Stimulated activated memory B cell treated with anti-CD40 and anti-IgM and Interleukin-4, amounts not matched to agents 10 μg/mL and 1 μg/mL and 100 μg/mL, for 72 hours (primary cell): Measurements from ENCODE around the gene TMEM185B.

Experiments
- ATAC-seq: fragments of 150-1000 bp; cut with Tn5 transposase; 2 replicates; pipeline ENCODE4 v1.10.0; 2021
- H3K27ac Mint-ChIP-seq: one replicate; pipeline ENCODE4 v1.8.0; 2022; ENCODE audit warnings: mild to moderate bottlenecking, mixed read lengths
- H3K27me3 Mint-ChIP-seq: one replicate; pipeline ENCODE4 v1.8.0; 2022; ENCODE audit warnings: mixed read lengths
- H3K36me3 Mint-ChIP-seq: one replicate; pipeline ENCODE4 v1.8.0; 2022; ENCODE audit warnings: mixed read lengths
- H3K4me1 Mint-ChIP-seq: one replicate; pipeline ENCODE4 v1.8.0; 2022; ENCODE audit warnings: mixed read lengths
- H3K4me3 Mint-ChIP-seq: one replicate; pipeline ENCODE4 v1.8.0; 2022; ENCODE audit warnings: mild to moderate bottlenecking, moderate library complexity, mixed read lengths
- H3K9me3 Mint-ChIP-seq: one replicate; pipeline ENCODE4 v1.8.0; 2022; ENCODE audit warnings: mixed read lengths

TMEM185B gene

GRCh38 chr2:120255986-120256650, 32.9 kb upstream of the TMEM185B start:
- Mint-ChIP-seq H3K4me1 (peaks cover 64% of the 10 kb centered on the region), H3K9me3 (peaks cover 12% of the 10 kb centered on the region), H3K27me3 (no peaks in the 10 kb centered on the region), H3K27ac (peak overlapping the region; percentile 68), H3K4me3 (peak overlapping the region; percentile 34), H3K36me3 (peaks cover 44% of the 10 kb centered on the region)
- ATAC-seq = no peak

- Mint-ChIP-seq H3K27ac (peak overlapping the region; percentile 68), H3K36me3 (peaks cover 37% of the 10 kb centered on the region), H3K4me1 (peaks cover 64% of the 10 kb centered on the region), H3K27me3 (no peaks in the 10 kb centered on the region), H3K4me3 (peak overlapping the region; percentile 98), H3K9me3 (peaks cover 5% of the 10 kb centered on the region)
- no peak for ATAC-seq
Measured at GRCh38 chr2:120255071-120255470, 31.9 kb upstream of the TMEM185B start.

GRCh38 chr2:120254178-120254577, 31.0 kb upstream of the TMEM185B start:
- peak overlapping the region; percentile 98 for H3K4me3 Mint-ChIP-seq
- H3K27me3 Mint-ChIP-seq = no peaks in the 10 kb centered on the region
- peaks cover 35% of the 10 kb centered on the region for H3K36me3 Mint-ChIP-seq
- peaks cover 64% of the 10 kb centered on the region for H3K4me1 Mint-ChIP-seq
- peak overlapping the region; percentile 84 for H3K27ac Mint-ChIP-seq
- H3K9me3 Mint-ChIP-seq = peaks cover 5% of the 10 kb centered on the region
- ATAC-seq = no peak

- H3K27ac Mint-ChIP-seq = peak overlapping the region; percentile 84
- H3K9me3 Mint-ChIP-seq = peaks cover 2% of the 10 kb centered on the region
- peaks cover 28% of the 10 kb centered on the region for H3K36me3 Mint-ChIP-seq
- peak; percentile 65 for ATAC-seq
- peak overlapping the region; percentile 98 for H3K4me3 Mint-ChIP-seq
- H3K4me1 Mint-ChIP-seq = peaks cover 64% of the 10 kb centered on the region
- H3K27me3 Mint-ChIP-seq = no peaks in the 10 kb centered on the region
Measured at GRCh38 chr2:120253021-120253882, 30.1 kb upstream of the TMEM185B start.

GRCh38 chr2:120252225-120253020, 29.2 kb upstream of the TMEM185B start, which contains the start of gene RALB:
Gene RALB (plus strand): TSS chr2:120252852. CDS start chr2:120278665, 25,813 bp downstream.
- peak; percentile 96 for ATAC-seq
- no peaks in the 10 kb centered on the region for H3K27me3 Mint-ChIP-seq
- H3K4me3 Mint-ChIP-seq = peak within 1 kb of the TSS; percentile 98
- H3K4me1 Mint-ChIP-seq = peaks cover 63% of the 10 kb centered on the region
- no peaks in the 10 kb centered on the region for H3K9me3 Mint-ChIP-seq
- peak within 1 kb of the TSS; percentile 84 for H3K27ac Mint-ChIP-seq
- H3K36me3 Mint-ChIP-seq = peaks cover 20% of the 10 kb centered on the region

GRCh38 chr2:120251880-120252224, 28.7 kb upstream of the TMEM185B start:
- H3K27me3 Mint-ChIP-seq = peaks cover 1% of the 10 kb centered on the region
- peaks cover 58% of the 10 kb centered on the region for H3K4me1 Mint-ChIP-seq
- H3K9me3 Mint-ChIP-seq = no peaks in the 10 kb centered on the region
- H3K27ac Mint-ChIP-seq = peak overlapping the region; percentile 84
- H3K36me3 Mint-ChIP-seq = peaks cover 18% of the 10 kb centered on the region
- H3K4me3 Mint-ChIP-seq = peak overlapping the region; percentile 98
- ATAC-seq = no peak

- no peaks in the 10 kb centered on the region for H3K9me3 Mint-ChIP-seq
- ATAC-seq = no peak
- H3K4me3 Mint-ChIP-seq = no peak overlapping the region
- peaks cover 50% of the 10 kb centered on the region for H3K4me1 Mint-ChIP-seq
- H3K36me3 Mint-ChIP-seq = peaks cover 12% of the 10 kb centered on the region
- no peak overlapping the region for H3K27ac Mint-ChIP-seq
- H3K27me3 Mint-ChIP-seq = peaks cover 9% of the 10 kb centered on the region
Measured at GRCh38 chr2:120251078-120251477, 27.9 kb upstream of the TMEM185B start.

GRCh38 chr2:120250640-120251039, 27.4 kb upstream of the TMEM185B start:
- Mint-ChIP-seq H3K27me3 (peaks cover 9% of the 10 kb centered on the region), H3K27ac (no peak overlapping the region), H3K4me3 (no peak overlapping the region), H3K36me3 (peaks cover 8% of the 10 kb centered on the region), H3K9me3 (no peaks in the 10 kb centered on the region), H3K4me1 (peaks cover 46% of the 10 kb centered on the region)
- no peak for ATAC-seq

- H3K27ac Mint-ChIP-seq = peak overlapping the region; percentile 11
- H3K9me3 Mint-ChIP-seq = peaks cover 6% of the 10 kb centered on the region
- peaks cover 23% of the 10 kb centered on the region for H3K4me1 Mint-ChIP-seq
- H3K36me3 Mint-ChIP-seq = no peaks in the 10 kb centered on the region
- H3K27me3 Mint-ChIP-seq = peaks cover 9% of the 10 kb centered on the region
- ATAC-seq = no peak
- H3K4me3 Mint-ChIP-seq = no peak overlapping the region
Measured at GRCh38 chr2:120247851-120248250, 24.7 kb upstream of the TMEM185B start.

GRCh38 chr2:120246546-120247300, 23.5 kb upstream of the TMEM185B start:
- ATAC-seq = no peak
- H3K9me3 Mint-ChIP-seq = peaks cover 6% of the 10 kb centered on the region
- peaks cover 15% of the 10 kb centered on the region for H3K4me1 Mint-ChIP-seq
- H3K4me3 Mint-ChIP-seq = no peak overlapping the region
- no peak overlapping the region for H3K27ac Mint-ChIP-seq
- H3K36me3 Mint-ChIP-seq = no peaks in the 10 kb centered on the region
- peaks cover 9% of the 10 kb centered on the region for H3K27me3 Mint-ChIP-seq

GRCh38 chr2:120245520-120246332, 22.5 kb upstream of the TMEM185B start:
- H3K27me3 Mint-ChIP-seq = peaks cover 9% of the 10 kb centered on the region
- peaks cover 13% of the 10 kb centered on the region for H3K4me1 Mint-ChIP-seq
- H3K27ac Mint-ChIP-seq = no peak overlapping the region
- peaks cover 6% of the 10 kb centered on the region for H3K9me3 Mint-ChIP-seq
- peak; percentile 24 for ATAC-seq
- no peaks in the 10 kb centered on the region for H3K36me3 Mint-ChIP-seq
- no peak overlapping the region for H3K4me3 Mint-ChIP-seq

- Mint-ChIP-seq H3K4me1 (peaks cover 13% of the 10 kb centered on the region), H3K9me3 (peaks cover 6% of the 10 kb centered on the region), H3K27me3 (peaks cover 9% of the 10 kb centered on the region), H3K4me3 (no peak overlapping the region), H3K36me3 (no peaks in the 10 kb centered on the region), H3K27ac (no peak overlapping the region)
- no peak for ATAC-seq
Measured at GRCh38 chr2:120244656-120245519, 21.7 kb upstream of the TMEM185B start.

- ATAC-seq = no peak
- no peak overlapping the region for H3K27ac Mint-ChIP-seq
- no peaks in the 10 kb centered on the region for H3K36me3 Mint-ChIP-seq
- peaks cover 13% of the 10 kb centered on the region for H3K4me1 Mint-ChIP-seq
- H3K9me3 Mint-ChIP-seq = peaks cover 6% of the 10 kb centered on the region
- H3K4me3 Mint-ChIP-seq = no peak overlapping the region
- peaks cover 9% of the 10 kb centered on the region for H3K27me3 Mint-ChIP-seq
Measured at GRCh38 chr2:120243875-120244553, 20.8 kb upstream of the TMEM185B start.
